ENCODE results near the gene RAPGEF3. TPM values are rescaled to one million over a fixed set of nuclear protein-coding genes. Genes with fewer than 3 reads are reported as not detected.

The RAPGEF3 gene
- total RNA-seq, 3 donors from 2014 or later: 40.6 to 87.8 (median 60.3) TPM

DNA sequence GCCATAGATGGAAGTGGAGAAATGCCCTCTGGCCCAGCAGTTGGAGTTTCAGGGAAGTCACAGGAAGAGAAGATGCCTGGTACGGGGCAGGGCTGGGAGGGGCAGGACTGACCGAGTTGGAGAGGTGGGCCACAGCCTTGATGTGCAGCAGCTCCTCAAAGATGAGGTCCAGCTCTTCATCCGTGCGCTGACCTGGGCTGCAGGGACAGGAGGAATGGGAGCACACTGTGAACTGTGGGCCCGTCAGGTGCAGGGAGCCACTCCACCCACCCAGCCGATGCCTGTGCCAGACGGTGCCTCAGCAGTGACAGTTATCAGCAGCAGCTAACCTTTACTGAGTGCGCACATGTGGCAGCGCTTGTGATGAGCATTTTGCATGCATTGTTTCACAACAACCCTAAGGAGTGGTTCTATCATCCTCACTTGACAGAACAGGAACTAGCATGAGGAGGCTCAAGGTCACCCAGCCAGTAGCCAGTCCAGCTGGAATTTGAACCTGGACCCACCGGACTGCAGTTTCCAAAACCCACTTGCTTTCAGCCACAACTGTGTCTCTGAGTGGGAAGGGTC is 8.4 kb downstream of the RAPGEF3 start:
- H3K4me1 ChIP-seq: peaks cover 16 to 22% of the 10 kb centered on the region in 2 donors
- H3K27me3 ChIP-seq: no peaks in the 10 kb centered on the region
- no peaks in the 10 kb centered on the region for H3K36me3 ChIP-seq
- intact Hi-C loops (cut with DNase I; ENCODE audit: low total_unique reads): no loop called here
- H3K9me3 ChIP-seq: no peaks in the 10 kb centered on the region
- TF ChIP-seq POLR2A (IDR thresholded peaks at IDR 0.05) (no peak), POLR2AphosphoS5 (IDR thresholded peaks at IDR 0.05) (no peak)
- TF ChIP-seq, protein P1, sequence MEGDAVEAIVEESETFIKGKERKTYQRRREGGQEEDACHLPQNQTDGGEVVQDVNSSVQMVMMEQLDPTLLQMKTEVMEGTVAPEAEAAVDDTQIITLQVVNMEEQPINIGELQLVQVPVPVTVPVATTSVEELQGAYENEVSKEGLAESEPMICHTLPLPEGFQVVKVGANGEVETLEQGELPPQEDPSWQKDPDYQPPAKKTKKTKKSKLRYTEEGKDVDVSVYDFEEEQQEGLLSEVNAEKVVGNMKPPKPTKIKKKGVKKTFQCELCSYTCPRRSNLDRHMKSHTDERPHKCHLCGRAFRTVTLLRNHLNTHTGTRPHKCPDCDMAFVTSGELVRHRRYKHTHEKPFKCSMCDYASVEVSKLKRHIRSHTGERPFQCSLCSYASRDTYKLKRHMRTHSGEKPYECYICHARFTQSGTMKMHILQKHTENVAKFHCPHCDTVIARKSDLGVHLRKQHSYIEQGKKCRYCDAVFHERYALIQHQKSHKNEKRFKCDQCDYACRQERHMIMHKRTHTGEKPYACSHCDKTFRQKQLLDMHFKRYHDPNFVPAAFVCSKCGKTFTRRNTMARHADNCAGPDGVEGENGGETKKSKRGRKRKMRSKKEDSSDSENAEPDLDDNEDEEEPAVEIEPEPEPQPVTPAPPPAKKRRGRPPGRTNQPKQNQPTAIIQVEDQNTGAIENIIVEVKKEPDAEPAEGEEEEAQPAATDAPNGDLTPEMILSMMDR (IDR thresholded peaks at IDR 0.05): no peak
- H3K4me3 ChIP-seq: no peak overlapping the region
- DNase-seq (ENCODE audit: low spot score in 2 of 2): no peak
- H3K27ac ChIP-seq: no peak overlapping the region

DNA sequence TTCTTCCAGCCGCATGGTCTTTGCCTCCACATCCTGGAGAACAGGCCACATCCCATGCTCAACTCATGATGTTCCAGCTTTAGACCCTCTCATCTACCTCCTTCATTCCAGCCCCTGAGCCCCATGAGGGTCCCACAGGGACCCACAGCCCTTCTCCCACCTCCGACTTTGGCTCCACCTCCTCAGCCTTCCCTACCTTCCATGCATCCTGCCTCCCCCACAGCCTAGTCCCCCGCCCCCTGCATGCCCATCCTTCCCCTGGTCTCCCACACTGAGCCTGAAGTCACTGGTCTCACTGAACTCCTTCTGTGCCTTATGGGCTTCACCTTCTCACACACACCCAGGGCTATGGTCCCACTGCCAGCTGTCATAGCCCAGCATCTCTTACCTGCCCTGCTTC is 9.8 kb downstream of the RAPGEF3 start:
- no peak for DNase-seq (ENCODE audit: low spot score in 2 of 2)
- Histone ChIP-seq H3K36me3 (no peaks in the 10 kb centered on the region), H3K27me3 (no peaks in the 10 kb centered on the region), H3K9me3 (no peaks in the 10 kb centered on the region), H3K4me3 (no peak overlapping the region), H3K4me1 (peaks cover 8 to 10% of the 10 kb centered on the region in 2 donors), H3K27ac (no peak overlapping the region)
- TF ChIP-seq, protein P1 (IDR thresholded peaks at IDR 0.05): no peak
- TF ChIP-seq POLR2AphosphoS5 (IDR thresholded peaks at IDR 0.05): no peak
- intact Hi-C loops (cut with DNase I; ENCODE audit: low total_unique reads): no loop called here

DNA sequence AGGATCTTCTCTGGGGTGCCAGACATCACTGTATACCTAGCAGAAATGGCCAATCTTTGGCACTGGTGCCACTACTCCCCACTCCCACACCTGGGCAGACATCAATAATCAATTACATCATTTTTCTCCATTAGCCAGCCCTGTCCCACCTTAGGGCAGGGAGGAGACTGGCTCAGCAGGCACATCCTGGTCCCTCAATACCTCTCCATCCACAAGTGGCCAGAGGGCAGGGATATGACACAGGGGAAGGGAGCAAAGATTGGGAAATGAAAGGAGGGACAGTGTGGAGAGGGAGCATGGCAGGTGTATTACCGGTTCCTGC is 10.2 kb downstream of the RAPGEF3 start:
- Histone ChIP-seq H3K27me3 (no peaks in the 10 kb centered on the region), H3K27ac (no peak overlapping the region), H3K36me3 (no peaks in the 10 kb centered on the region), H3K9me3 (no peaks in the 10 kb centered on the region), H3K4me3 (no peak overlapping the region), H3K4me1 (peaks cover 8 to 9% of the 10 kb centered on the region in 2 donors)
- intact Hi-C loops (cut with DNase I; ENCODE audit: low total_unique reads): no loop called here
- DNase-seq (ENCODE audit: low spot score in 2 of 2): no peak
- TF ChIP-seq POLR2A (IDR thresholded peaks at IDR 0.05) (no peak), POLR2AphosphoS5 (IDR thresholded peaks at IDR 0.05) (no peak)
- TF ChIP-seq, protein P1 (IDR thresholded peaks at IDR 0.05): no peak

DNA sequence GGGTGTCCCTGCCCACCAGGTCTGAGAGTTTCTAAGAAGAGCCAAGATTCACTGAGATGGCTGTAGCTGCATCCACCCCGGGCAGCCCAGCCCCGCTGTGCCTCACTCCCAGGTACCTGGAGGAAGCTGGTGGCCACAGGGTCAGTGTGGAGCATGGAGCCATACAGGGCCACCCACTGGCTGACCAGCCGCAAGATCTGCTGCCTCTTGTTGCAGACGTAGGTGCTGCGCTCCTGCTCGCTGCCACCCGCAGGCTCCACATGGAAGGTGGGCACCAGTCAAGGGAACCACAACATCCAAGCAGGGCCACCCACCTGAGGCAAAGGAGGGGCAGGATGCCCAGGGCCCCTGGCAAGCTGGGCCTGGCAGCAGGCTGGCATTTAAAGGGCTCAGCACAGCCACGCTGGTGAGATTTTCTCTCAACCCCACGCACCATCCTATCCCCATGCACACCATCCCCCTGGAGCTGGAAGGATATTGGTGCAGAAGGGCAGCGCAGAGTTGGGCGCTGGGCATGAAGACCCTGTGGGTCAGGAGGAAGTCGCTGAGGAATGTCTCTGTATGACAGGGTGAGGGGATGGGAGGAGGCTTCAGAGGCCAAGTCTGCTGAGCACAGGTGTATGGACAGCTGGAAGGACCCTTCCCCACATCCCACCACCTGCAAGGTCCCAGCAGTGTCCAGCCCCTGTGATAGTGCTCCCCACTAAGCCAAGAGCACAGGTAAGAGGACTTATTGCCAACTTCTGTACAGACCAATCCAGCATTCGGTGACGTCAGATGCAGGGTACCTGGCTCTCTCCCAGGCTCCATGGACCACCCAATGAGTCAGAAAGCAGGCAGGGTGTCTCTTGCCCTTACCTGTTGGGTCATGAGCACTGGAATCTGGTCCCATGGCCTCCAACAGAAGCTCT is 10.8 kb downstream of the RAPGEF3 start:
- no peaks in the 10 kb centered on the region for H3K9me3 ChIP-seq
- intact Hi-C loops (cut with DNase I; ENCODE audit: low total_unique reads): no loop called here
- H3K4me3 ChIP-seq: no peak overlapping the region
- no peak for DNase-seq (ENCODE audit: low spot score in 2 of 2)
- no peaks in the 10 kb centered on the region for H3K27me3 ChIP-seq
- no peak overlapping the region for H3K27ac ChIP-seq
- H3K4me1 ChIP-seq: peaks cover 8% of the 10 kb centered on the region in 2 donors
- no peaks in the 10 kb centered on the region for H3K36me3 ChIP-seq
- TF ChIP-seq, protein P1 (IDR thresholded peaks at IDR 0.05): no peak
- TF ChIP-seq POLR2A (IDR thresholded peaks at IDR 0.05) (no peak), POLR2AphosphoS5 (IDR thresholded peaks at IDR 0.05) (no peak)

DNA sequence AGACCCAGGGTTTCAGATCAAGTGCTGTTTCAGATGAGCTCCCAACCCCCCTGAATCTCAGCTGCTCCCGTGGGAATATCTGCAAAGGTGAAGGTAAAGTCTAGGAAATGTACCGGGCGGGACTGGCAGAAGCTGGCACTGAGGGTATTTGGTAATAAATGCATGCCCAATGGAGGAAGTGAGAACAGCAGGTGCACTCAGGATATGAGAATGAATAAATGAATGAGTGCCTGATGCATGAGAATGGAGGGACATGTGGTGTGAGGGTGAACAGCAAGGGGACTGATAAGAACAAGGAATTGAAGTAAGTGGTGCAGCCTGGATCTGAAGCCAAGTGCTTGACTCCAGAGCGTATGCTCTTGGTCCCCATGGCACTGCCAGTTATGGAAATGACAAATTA is 11.6 kb downstream of the RAPGEF3 start:
- TF ChIP-seq, protein P1 (IDR thresholded peaks at IDR 0.05): no peak
- TF ChIP-seq POLR2AphosphoS5 (IDR thresholded peaks at IDR 0.05) (no peak), POLR2A (IDR thresholded peaks at IDR 0.05) (no peak)
- DNase-seq (ENCODE audit: low spot score in 2 of 2): no peak
- intact Hi-C loops (cut with DNase I; ENCODE audit: low total_unique reads): no loop called here
- peaks cover under 1 to 4% of the 10 kb centered on the region in 2 donors for H3K4me1 ChIP-seq
- no peaks in the 10 kb centered on the region for H3K27me3 ChIP-seq
- no peaks in the 10 kb centered on the region for H3K9me3 ChIP-seq
- no peak overlapping the region for H3K4me3 ChIP-seq
- no peaks in the 10 kb centered on the region for H3K36me3 ChIP-seq
- no peak overlapping the region for H3K27ac ChIP-seq

All from breast epithelium (tissue), 4 donors.